HepG2 (cell line): ENCODE results near the gene TRA2B. TPM values are rescaled to one million over a fixed set of nuclear protein-coding genes. Genes with fewer than 3 reads are reported as not detected.
A peak's percentile ranks its signal among the peaks of the same experiment; 100 is the strongest.

Experiments
- HES4 ChIP-seq: sonication (generic); formaldehyde crosslinking; IDR thresholded peaks from 2 replicates; pipeline ENCODE4 v1.9.0; 2021; ENCODE audit warnings: mild to moderate bottlenecking, missing genetic modification reagents, borderline replicate concordance
- HHEX ChIP-seq: IDR thresholded peaks from 2 replicates; pipeline ENCODE4 v1.6.1; 2016; ENCODE audit warnings: control low read depth
- HIVEP1 ChIP-seq: sonication (generic); formaldehyde crosslinking; IDR thresholded peaks from 2 replicates; pipeline ENCODE4 v1.4.0; 2020; ENCODE audit warnings: mild to moderate bottlenecking, missing genetic modification reagents
- MAZ ChIP-seq, 2 experiments: sonication (generic) in 1 of 2; formaldehyde crosslinking in 1 of 2; IDR thresholded peaks; 2 replicates each; pipeline versions ENCODE4 v1.5.0 to v1.6.1; 2012 to 2020; ENCODE audit warnings: low read depth in 2 of 2, mild to moderate bottlenecking in 2 of 2, borderline replicate concordance in 1 of 2, improper control_type of control experiment in 1 of 2, low read length in 1 of 2, missing genetic modification reagents in 1 of 2, moderate library complexity in 1 of 2
- MXI1 ChIP-seq: IDR thresholded peaks from 3 replicates; pipeline ENCODE4 v1.6.1; 2012; ENCODE audit warnings: low read depth, low read length, inconsistent platforms, borderline replicate concordance
- NCOR1 ChIP-seq: fragments of 200-600 bp; sonication (generic); IDR thresholded peaks from 2 replicates; pipeline ENCODE4 v1.7.0; 2017; ENCODE audit warnings: antibody characterized with exemption, low read length, borderline replicate concordance
- RBM22 ChIP-seq: fragments of 200-400 bp; formaldehyde crosslinking; optimal IDR thresholded peaks from 2 replicates; pipeline ENCODE3; 2017; ENCODE audit warnings: mild to moderate bottlenecking, low read length, moderate library complexity
- REXO4 ChIP-seq: sonication (generic); formaldehyde crosslinking; IDR thresholded peaks from 2 replicates; pipeline ENCODE4 v1.8.0; 2022; ENCODE audit warnings: missing genetic modification reagents, mild to moderate bottlenecking, borderline replicate concordance
- ZNF232 ChIP-seq: sonication (generic); formaldehyde crosslinking; IDR thresholded peaks from 2 replicates; pipeline ENCODE4 v1.4.0; 2020; ENCODE audit warnings: missing genetic modification reagents, borderline replicate concordance
- ZNF234 ChIP-seq: sonication (generic); formaldehyde crosslinking; conservative IDR thresholded peaks from 2 replicates; pipeline ENCODE4 v1.5.1; 2020; ENCODE audit warnings: mild to moderate bottlenecking, missing genetic modification reagents
- ZNF33A ChIP-seq: sonication (generic); formaldehyde crosslinking; IDR thresholded peaks from 2 replicates; pipeline ENCODE4 v1.5.1; 2020; ENCODE audit warnings: missing genetic modification reagents, mild to moderate bottlenecking, moderate library complexity, borderline replicate concordance
- ZNF343 ChIP-seq: sonication (generic); formaldehyde crosslinking; IDR thresholded peaks from 2 replicates; pipeline ENCODE4 v1.4.0; 2020; ENCODE audit warnings: mild to moderate bottlenecking, missing genetic modification reagents
- ZNF367 ChIP-seq: sonication (generic); formaldehyde crosslinking; IDR thresholded peaks from 2 replicates; pipeline ENCODE4 v1.4.0; 2020; ENCODE audit warnings: missing genetic modification reagents, borderline replicate concordance
- ZNF441 ChIP-seq: sonication (generic); formaldehyde crosslinking; IDR thresholded peaks from 2 replicates; pipeline ENCODE4 v1.7.0; 2021; ENCODE audit warnings: missing genetic modification reagents, borderline replicate concordance
- ZNF546 ChIP-seq: sonication (generic); formaldehyde crosslinking; conservative IDR thresholded peaks from 2 replicates; pipeline ENCODE4 v1.8.1; 2023; ENCODE audit warnings: mild to moderate bottlenecking, missing genetic modification reagents
- ZNF550 ChIP-seq: sonication (generic); formaldehyde crosslinking; IDR thresholded peaks from 2 replicates; pipeline ENCODE4 v1.4.0; 2020; ENCODE audit warnings: mild to moderate bottlenecking, missing genetic modification reagents, borderline replicate concordance
- ZNF773 ChIP-seq: sonication (generic); formaldehyde crosslinking; IDR thresholded peaks from 2 replicates; pipeline ENCODE4 v1.4.0; 2020; ENCODE audit warnings: missing genetic modification reagents, borderline replicate concordance
- ZSCAN29 ChIP-seq: sonication (generic); formaldehyde crosslinking; conservative IDR thresholded peaks from 2 replicates; pipeline ENCODE4 v1.4.0; 2020; ENCODE audit warnings: mild to moderate bottlenecking, missing genetic modification reagents
- polyA plus RNA-seq, 8 experiments: library from polyadenylated mRNA; depleted of rRNA in 3 of 8; stranded (reverse) in 7 of 8; unstranded in 1 of 8; fragments of >200 nt; fragmentation: Illumina TruSeq in 4 of 8; extraction: Trizol in 4 of 8; gene quantifications; 2 replicates each; pipeline versions ENCODE4 v1.2.1 to v1.2.3, GENCODE V29; 2011 to 2016; ENCODE audit warnings: low read depth in 4 of 8, missing spikeins in 1 of 8, mixed read lengths in 1 of 8; ENCODE audit not compliant: insufficient read depth in 1 of 8
- total RNA-seq, 5 experiments: library from RNA; depleted of rRNA; stranded (reverse); fragments of >200 nt; fragmentation: Illumina TruSeq; extraction: Trizol; gene quantifications; 2 replicates each; pipeline ENCODE4 v1.2.3, GENCODE V29; 2016; ENCODE audit warnings: low read depth in 1 of 5
- TF ChIP-seq, protein P1 (sequence below): IDR thresholded peaks from 2 replicates; pipeline ENCODE4 v1.6.1; 2016; ENCODE audit warnings: missing biosample characterization, missing genetic modification reagents, low read depth
- TF ChIP-seq, protein P2 (sequence below): fragments of 450-650 bp; IDR thresholded peaks from 2 replicates; pipeline ENCODE4 v1.6.1; 2017
- TF ChIP-seq, protein P3 (sequence below), 2 experiments: fragments of 450-650 bp in 1 of 2; sonication (generic) in 1 of 2; formaldehyde crosslinking; IDR thresholded peaks; 2 replicates each; pipeline versions ENCODE4 v1.5.0 to v1.8.0; 2020 to 2022; ENCODE audit warnings: mild to moderate bottlenecking in 1 of 2, missing genetic modification reagents in 1 of 2
- TF ChIP-seq, protein P4 (sequence below): sonication (generic); formaldehyde crosslinking; IDR thresholded peaks from 2 replicates; pipeline ENCODE4 v1.4.0; 2020; ENCODE audit warnings: missing genetic modification reagents, borderline replicate concordance

Gene TRA2B
- total and polyA plus RNA-seq, 2 of the 13 experiments (the other 11 are each of a cell fraction or from before 2014, with no cell fraction given) = 105 to 241 TPM

DNA sequence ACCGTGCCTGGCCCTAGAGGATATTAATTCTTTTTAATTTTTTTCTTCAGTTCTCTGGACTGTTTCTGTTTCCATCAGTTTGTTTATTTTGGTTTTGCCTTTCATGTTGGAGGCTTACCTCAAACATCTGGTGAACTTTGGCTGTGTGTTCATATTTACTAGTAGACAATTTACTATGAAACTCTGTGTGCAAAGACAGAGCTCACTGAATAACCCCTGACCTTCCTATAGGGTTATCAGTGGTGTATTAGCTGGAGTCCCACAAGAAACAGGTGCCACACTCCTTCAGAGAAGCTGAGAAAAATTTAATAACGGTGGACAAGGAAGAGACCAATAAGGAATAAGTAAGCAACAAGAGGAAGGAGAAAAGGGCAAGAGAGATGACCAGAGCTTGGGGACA lies 28.8 kb upstream of the TRA2B start (continued):
- TF ChIP-seq ZNF33A (CRISPR knock-in tag) (no peak), ZNF773 (CRISPR knock-in tag) (no peak), ZNF343 (CRISPR knock-in tag) (no peak), HHEX (CRISPR knock-in tag) (peak; percentile 89), ZNF367 (CRISPR knock-in tag) (no peak), ZNF441 (no peak), REXO4 (CRISPR knock-in tag) (no peak), ZNF232 (CRISPR knock-in tag) (no peak), ZNF234 (CRISPR knock-in tag) (no peak), ZSCAN29 (CRISPR knock-in tag) (no peak), HIVEP1 (CRISPR knock-in tag) (no peak), ZNF550 (no peak), MAZ (IDR thresholded peaks at IDR 0.05; ENCODE audit: borderline replicate concordance, low read depth, low read length) (no peak), MAZ (CRISPR knock-in tag; IDR thresholded peaks at IDR 0.05; ENCODE audit: low read depth) (no peak), NCOR1 (peak; percentile 97), HES4 (no peak), MXI1 (no peak), RBM22 (no peak), ZNF546 (CRISPR knock-in tag) (no peak)
- TF ChIP-seq, protein P1, sequence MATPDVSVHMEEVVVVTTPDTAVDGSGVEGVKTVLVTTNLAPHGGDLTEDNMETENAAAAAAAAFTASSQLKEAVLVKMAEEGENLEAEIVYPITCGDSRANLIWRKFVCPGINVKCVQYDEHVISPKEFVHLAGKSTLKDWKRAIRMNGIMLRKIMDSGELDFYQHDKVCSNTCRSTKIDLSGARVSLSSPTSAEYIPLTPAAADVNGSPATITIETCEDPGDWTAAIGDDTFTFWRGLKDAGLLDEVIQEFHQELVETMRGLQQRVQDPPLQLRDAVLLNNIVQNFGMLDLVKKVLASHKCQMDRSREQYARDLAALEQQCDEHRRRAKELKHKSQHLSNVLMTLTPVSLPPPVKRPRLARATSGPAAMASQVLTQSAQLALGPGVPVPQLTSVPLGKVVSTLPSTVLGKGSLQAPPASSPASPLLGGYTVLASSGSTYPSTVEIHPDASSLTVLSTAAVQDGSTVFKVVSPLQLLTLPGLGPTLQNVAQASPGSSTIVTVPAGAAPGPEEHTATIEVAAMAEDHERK (CRISPR knock-in tag) = no peak
- TF ChIP-seq, protein P2, sequence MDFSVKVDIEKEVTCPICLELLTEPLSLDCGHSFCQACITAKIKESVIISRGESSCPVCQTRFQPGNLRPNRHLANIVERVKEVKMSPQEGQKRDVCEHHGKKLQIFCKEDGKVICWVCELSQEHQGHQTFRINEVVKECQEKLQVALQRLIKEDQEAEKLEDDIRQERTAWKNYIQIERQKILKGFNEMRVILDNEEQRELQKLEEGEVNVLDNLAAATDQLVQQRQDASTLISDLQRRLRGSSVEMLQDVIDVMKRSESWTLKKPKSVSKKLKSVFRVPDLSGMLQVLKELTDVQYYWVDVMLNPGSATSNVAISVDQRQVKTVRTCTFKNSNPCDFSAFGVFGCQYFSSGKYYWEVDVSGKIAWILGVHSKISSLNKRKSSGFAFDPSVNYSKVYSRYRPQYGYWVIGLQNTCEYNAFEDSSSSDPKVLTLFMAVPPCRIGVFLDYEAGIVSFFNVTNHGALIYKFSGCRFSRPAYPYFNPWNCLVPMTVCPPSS = no peak
- TF ChIP-seq, protein P3, sequence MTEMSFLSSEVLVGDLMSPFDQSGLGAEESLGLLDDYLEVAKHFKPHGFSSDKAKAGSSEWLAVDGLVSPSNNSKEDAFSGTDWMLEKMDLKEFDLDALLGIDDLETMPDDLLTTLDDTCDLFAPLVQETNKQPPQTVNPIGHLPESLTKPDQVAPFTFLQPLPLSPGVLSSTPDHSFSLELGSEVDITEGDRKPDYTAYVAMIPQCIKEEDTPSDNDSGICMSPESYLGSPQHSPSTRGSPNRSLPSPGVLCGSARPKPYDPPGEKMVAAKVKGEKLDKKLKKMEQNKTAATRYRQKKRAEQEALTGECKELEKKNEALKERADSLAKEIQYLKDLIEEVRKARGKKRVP (CRISPR knock-in tag; IDR thresholded peaks at IDR 0.05) = peak in 1 of 2 experiments; percentile 62; a peak in 1 of 4 replicates
- TF ChIP-seq, protein P4, sequence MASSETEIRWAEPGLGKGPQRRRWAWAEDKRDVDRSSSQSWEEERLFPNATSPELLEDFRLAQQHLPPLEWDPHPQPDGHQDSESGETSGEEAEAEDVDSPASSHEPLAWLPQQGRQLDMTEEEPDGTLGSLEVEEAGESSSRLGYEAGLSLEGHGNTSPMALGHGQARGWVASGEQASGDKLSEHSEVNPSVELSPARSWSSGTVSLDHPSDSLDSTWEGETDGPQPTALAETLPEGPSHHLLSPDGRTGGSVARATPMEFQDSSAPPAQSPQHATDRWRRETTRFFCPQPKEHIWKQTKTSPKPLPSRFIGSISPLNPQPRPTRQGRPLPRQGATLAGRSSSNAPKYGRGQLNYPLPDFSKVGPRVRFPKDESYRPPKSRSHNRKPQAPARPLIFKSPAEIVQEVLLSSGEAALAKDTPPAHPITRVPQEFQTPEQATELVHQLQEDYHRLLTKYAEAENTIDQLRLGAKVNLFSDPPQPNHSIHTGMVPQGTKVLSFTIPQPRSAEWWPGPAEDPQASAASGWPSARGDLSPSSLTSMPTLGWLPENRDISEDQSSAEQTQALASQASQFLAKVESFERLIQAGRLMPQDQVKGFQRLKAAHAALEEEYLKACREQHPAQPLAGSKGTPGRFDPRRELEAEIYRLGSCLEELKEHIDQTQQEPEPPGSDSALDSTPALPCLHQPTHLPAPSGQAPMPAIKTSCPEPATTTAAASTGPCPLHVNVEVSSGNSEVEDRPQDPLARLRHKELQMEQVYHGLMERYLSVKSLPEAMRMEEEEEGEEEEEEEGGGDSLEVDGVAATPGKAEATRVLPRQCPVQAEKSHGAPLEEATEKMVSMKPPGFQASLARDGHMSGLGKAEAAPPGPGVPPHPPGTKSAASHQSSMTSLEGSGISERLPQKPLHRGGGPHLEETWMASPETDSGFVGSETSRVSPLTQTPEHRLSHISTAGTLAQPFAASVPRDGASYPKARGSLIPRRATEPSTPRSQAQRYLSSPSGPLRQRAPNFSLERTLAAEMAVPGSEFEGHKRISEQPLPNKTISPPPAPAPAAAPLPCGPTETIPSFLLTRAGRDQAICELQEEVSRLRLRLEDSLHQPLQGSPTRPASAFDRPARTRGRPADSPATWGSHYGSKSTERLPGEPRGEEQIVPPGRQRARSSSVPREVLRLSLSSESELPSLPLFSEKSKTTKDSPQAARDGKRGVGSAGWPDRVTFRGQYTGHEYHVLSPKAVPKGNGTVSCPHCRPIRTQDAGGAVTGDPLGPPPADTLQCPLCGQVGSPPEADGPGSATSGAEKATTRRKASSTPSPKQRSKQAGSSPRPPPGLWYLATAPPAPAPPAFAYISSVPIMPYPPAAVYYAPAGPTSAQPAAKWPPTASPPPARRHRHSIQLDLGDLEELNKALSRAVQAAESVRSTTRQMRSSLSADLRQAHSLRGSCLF = no peak
